Measurements from ENCODE around the gene RHO.

DNA sequence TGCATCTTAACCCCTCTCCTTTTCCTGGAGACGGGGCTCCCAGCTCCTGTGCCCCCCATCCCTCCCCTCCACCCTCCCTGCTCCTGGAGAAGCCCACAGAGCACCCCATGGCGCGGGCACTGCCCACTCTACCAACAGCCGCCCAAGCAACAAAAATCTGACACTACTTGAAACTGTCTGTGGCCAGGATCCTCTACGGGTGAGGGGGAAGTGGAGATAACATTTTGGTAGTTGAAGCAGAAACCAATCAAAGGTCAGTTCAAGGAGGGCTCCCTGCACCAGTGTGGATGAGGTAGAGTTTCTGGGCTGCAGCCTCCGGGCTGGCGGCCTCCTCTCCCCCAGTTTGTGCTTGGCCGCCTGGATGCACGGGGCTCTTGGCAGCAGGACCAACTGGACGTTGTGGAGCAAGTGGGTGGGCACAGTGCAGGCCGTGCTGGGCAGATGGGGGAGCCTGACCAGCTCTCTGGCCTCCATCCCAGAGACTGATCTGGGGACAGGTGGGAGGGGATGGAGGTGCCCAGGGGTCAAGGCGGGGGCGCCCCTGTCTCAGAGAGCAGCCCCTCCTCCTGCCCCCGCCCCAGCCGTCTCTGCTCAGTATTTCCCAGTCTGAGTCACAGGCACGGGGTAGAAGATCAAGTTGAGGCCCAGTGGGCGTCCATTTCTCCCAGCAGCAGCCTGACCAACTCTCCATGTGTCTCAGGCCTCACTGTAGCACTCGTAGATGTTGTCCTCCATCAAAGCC lies 27.3 kb downstream of the RHO start:
- TF ChIP-seq POLR2AphosphoS5 (IDR thresholded peaks at IDR 0.05; ENCODE audit: low read depth, low read length) (no peak), ELF1 (IDR thresholded peaks at IDR 0.05; ENCODE audit: borderline replicate concordance, low read depth) (no peak), POLR2A (IDR thresholded peaks at IDR 0.05; ENCODE audit: borderline replicate concordance, extremely low read depth, insufficient read depth, insufficient read length) (no peak), YY1 (IDR thresholded peaks at IDR 0.05; ENCODE audit: extremely low read depth, insufficient replicate concordance, low read depth, low read length) (no peak), SIN3A (IDR thresholded peaks at IDR 0.05; ENCODE audit: low read depth) (no peak), ZNF274 (IDR thresholded peaks at IDR 0.05; ENCODE audit: low read depth, low read length) (no peak), SRF (IDR thresholded peaks at IDR 0.05; ENCODE audit: low read depth) (no peak), EZH2phosphoT487 (IDR thresholded peaks at IDR 0.05; ENCODE audit: borderline replicate concordance) (no peak)
- TF ChIP-seq, protein P1, sequence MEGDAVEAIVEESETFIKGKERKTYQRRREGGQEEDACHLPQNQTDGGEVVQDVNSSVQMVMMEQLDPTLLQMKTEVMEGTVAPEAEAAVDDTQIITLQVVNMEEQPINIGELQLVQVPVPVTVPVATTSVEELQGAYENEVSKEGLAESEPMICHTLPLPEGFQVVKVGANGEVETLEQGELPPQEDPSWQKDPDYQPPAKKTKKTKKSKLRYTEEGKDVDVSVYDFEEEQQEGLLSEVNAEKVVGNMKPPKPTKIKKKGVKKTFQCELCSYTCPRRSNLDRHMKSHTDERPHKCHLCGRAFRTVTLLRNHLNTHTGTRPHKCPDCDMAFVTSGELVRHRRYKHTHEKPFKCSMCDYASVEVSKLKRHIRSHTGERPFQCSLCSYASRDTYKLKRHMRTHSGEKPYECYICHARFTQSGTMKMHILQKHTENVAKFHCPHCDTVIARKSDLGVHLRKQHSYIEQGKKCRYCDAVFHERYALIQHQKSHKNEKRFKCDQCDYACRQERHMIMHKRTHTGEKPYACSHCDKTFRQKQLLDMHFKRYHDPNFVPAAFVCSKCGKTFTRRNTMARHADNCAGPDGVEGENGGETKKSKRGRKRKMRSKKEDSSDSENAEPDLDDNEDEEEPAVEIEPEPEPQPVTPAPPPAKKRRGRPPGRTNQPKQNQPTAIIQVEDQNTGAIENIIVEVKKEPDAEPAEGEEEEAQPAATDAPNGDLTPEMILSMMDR (IDR thresholded peaks at IDR 0.05 in 2 of 3, conservative IDR thresholded peaks at IDR 0.05 in 1 of 3; ENCODE audit: borderline replicate concordance in 1 of 3, insufficient read depth in 1 of 3, low read depth in 2 of 3, low read length in 2 of 3): no peak
- TF ChIP-seq, protein P2, sequence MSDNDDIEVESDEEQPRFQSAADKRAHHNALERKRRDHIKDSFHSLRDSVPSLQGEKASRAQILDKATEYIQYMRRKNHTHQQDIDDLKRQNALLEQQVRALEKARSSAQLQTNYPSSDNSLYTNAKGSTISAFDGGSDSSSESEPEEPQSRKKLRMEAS (IDR thresholded peaks at IDR 0.05): no peak
- TF ChIP-seq, protein P3, sequence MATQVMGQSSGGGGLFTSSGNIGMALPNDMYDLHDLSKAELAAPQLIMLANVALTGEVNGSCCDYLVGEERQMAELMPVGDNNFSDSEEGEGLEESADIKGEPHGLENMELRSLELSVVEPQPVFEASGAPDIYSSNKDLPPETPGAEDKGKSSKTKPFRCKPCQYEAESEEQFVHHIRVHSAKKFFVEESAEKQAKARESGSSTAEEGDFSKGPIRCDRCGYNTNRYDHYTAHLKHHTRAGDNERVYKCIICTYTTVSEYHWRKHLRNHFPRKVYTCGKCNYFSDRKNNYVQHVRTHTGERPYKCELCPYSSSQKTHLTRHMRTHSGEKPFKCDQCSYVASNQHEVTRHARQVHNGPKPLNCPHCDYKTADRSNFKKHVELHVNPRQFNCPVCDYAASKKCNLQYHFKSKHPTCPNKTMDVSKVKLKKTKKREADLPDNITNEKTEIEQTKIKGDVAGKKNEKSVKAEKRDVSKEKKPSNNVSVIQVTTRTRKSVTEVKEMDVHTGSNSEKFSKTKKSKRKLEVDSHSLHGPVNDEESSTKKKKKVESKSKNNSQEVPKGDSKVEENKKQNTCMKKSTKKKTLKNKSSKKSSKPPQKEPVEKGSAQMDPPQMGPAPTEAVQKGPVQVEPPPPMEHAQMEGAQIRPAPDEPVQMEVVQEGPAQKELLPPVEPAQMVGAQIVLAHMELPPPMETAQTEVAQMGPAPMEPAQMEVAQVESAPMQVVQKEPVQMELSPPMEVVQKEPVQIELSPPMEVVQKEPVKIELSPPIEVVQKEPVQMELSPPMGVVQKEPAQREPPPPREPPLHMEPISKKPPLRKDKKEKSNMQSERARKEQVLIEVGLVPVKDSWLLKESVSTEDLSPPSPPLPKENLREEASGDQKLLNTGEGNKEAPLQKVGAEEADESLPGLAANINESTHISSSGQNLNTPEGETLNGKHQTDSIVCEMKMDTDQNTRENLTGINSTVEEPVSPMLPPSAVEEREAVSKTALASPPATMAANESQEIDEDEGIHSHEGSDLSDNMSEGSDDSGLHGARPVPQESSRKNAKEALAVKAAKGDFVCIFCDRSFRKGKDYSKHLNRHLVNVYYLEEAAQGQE (IDR thresholded peaks at IDR 0.05; ENCODE audit: low read depth): no peak

All from HCT116 (cell line).